Breast epithelium (tissue), 4 donors: ENCODE data around the gene RALGPS2. TPM values are rescaled to one million over a fixed set of nuclear protein-coding genes. Genes with fewer than 3 reads are reported as not detected.

Experiments used
- DNase-seq, 2 donors: peaks; one replicate each; pipeline ENCODE4 v3.0.0-alpha.2; 2019; ENCODE audit warnings: low spot score in 2 of 2
- H3K27ac ChIP-seq, 2 donors: fragments of 200-600 bp; sonication (generic) in 1 of 2; one replicate each; pipeline ENCODE4 v1.5.1; 2016 to 2019; ENCODE audit warnings: mild to moderate bottlenecking in 1 of 2
- H3K27me3 ChIP-seq, 2 donors: fragments of 200-600 bp; sonication (generic) in 1 of 2; one replicate each; pipeline versions ENCODE4 v1.5.1 to v1.6.0; 2017 to 2019; ENCODE audit warnings: control low read depth in 1 of 2, mild to moderate bottlenecking in 1 of 2
- H3K36me3 ChIP-seq: fragments of 200-600 bp; one replicate; pipeline ENCODE4 v1.5.1; 2019
- H3K4me1 ChIP-seq, 2 donors: fragments of 200-600 bp; sonication (generic); one replicate each; pipeline ENCODE4 v1.5.1; 2016 to 2019; ENCODE audit warnings: control low read depth in 1 of 2
- H3K4me3 ChIP-seq, 3 donors: fragments of 200-600 bp; sonication (generic); 1 replicate in 2 of 3; 2 replicates in 1 of 3; pipeline ENCODE4 v1.5.1; 2016 to 2019; ENCODE audit warnings: mild to moderate bottlenecking in 3 of 3, moderate library complexity in 2 of 3
- H3K9me3 ChIP-seq, 2 donors: fragments of 200-600 bp; sonication (generic) in 1 of 2; one replicate each; pipeline ENCODE4 v1.5.1; 2016 to 2019; ENCODE audit warnings: control low read depth in 1 of 2
- CTCF ChIP-seq, 3 donors: fragments of 450-650 bp; IDR thresholded peaks; one replicate each; pipeline ENCODE4 v1.5.1; 2016 to 2017; ENCODE audit warnings: antibody characterized with exemption in 3 of 3, mild to moderate bottlenecking in 3 of 3, moderate library complexity in 3 of 3
- POLR2A ChIP-seq: fragments of 450-650 bp; IDR thresholded peaks from one replicate; pipeline ENCODE4 v1.6.1; 2016; ENCODE audit warnings: antibody characterized with exemption, mild to moderate bottlenecking, moderate library complexity
- POLR2AphosphoS5 ChIP-seq, 3 donors: sonication (generic); formaldehyde crosslinking; IDR thresholded peaks; one replicate each; pipeline ENCODE4 v1.6.1; 2017; ENCODE audit warnings: antibody characterized with exemption in 3 of 3
- intact Hi-C: fragments of 100-400 bp; cut with DNase I; formaldehyde crosslinking; loops from one replicate; pipeline ENCODE4 v1.15.1; 2023; ENCODE audit warnings: low total_unique reads
- total RNA-seq, 3 donors: library from RNA; depleted of rRNA; stranded (reverse); fragments of >200 nt; gene quantifications; one replicate each; pipeline ENCODE4 v1.1.0, GENCODE V29; 2016

RALGPS2 gene
- total RNA-seq, 3 donors from 2014 or later, result 4.8 to 45.2 (median 43.3) TPM

GRCh38 chr1:178961331-178961730 is 236.3 kb downstream of the RALGPS2 start:
- no peak overlapping the region for H3K27ac ChIP-seq
- H3K4me1 ChIP-seq, result no peaks in the 10 kb centered on the region
- no peak overlapping the region for H3K4me3 ChIP-seq
- H3K27me3 ChIP-seq, result no peaks in the 10 kb centered on the region
- no peak for TF ChIP-seq POLR2AphosphoS5 (IDR thresholded peaks at IDR 0.05)
- peaks cover 4 to 5% of the 10 kb centered on the region in 2 donors for H3K9me3 ChIP-seq
- no peaks in the 10 kb centered on the region for H3K36me3 ChIP-seq
- DNase-seq, result no peak
- intact Hi-C loops, result loop anchor here (10.0 kb wide), 1 partner anchor 1037 kb away; no protein-coding TSS in a partner anchor

GRCh38 chr1:178961868-178962267 is 236.8 kb downstream of the RALGPS2 start:
- Histone ChIP-seq H3K27me3 (no peaks in the 10 kb centered on the region), H3K9me3 (peaks cover 4 to 5% of the 10 kb centered on the region in 2 donors), H3K4me3 (no peak overlapping the region), H3K36me3 (no peaks in the 10 kb centered on the region), H3K27ac (no peak overlapping the region), H3K4me1 (no peaks in the 10 kb centered on the region)
- intact Hi-C loops, result loop anchor here (10.0 kb wide), 1 partner anchor 1037 kb away; no protein-coding TSS in a partner anchor
- no peak for DNase-seq
- TF ChIP-seq CTCF (IDR thresholded peaks at IDR 0.05) (no peak), POLR2A (no peak), POLR2AphosphoS5 (IDR thresholded peaks at IDR 0.05) (no peak)

- H3K9me3 ChIP-seq, result peaks cover 4 to 5% of the 10 kb centered on the region in 2 donors
- no peak for TF ChIP-seq CTCF (IDR thresholded peaks at IDR 0.05)
- TF ChIP-seq POLR2AphosphoS5 (IDR thresholded peaks at IDR 0.05), result no peak
- no peak for TF ChIP-seq POLR2A
- H3K27me3 ChIP-seq, result no peaks in the 10 kb centered on the region
- no peak overlapping the region for H3K27ac ChIP-seq
- no peaks in the 10 kb centered on the region for H3K4me1 ChIP-seq
- DNase-seq, result no peak
- H3K36me3 ChIP-seq, result no peaks in the 10 kb centered on the region
- intact Hi-C loops, result loop anchor here (10.0 kb wide), 1 partner anchor 1038 kb away; no protein-coding TSS in a partner anchor
- H3K4me3 ChIP-seq, result no peak overlapping the region
Observed at GRCh38 chr1:178962853-178963711, 238.0 kb downstream of the RALGPS2 start.

- no peak for DNase-seq
Observed at GRCh38 chr1:178964469-178965330, 239.7 kb downstream of the RALGPS2 start.

More at GRCh38 chr1:178964469-178965330, 239.7 kb downstream of the RALGPS2 start:
- H3K27ac ChIP-seq, result no peak overlapping the region
- intact Hi-C loops, result loop anchor here (10.0 kb wide), 1 partner anchor 1040 kb away; no protein-coding TSS in a partner anchor
- H3K27me3 ChIP-seq, result no peaks in the 10 kb centered on the region
- no peaks in the 10 kb centered on the region for H3K4me1 ChIP-seq
- TF ChIP-seq POLR2A (no peak), CTCF (IDR thresholded peaks at IDR 0.05) (no peak), POLR2AphosphoS5 (IDR thresholded peaks at IDR 0.05) (no peak)
- no peak overlapping the region for H3K4me3 ChIP-seq
- H3K9me3 ChIP-seq, result peaks cover 4 to 5% of the 10 kb centered on the region in 2 donors
- no peaks in the 10 kb centered on the region for H3K36me3 ChIP-seq
